GM21576 (cell line): Measurements from ENCODE around the gene ARHGEF28.
A peak's percentile ranks its signal among the peaks of the same experiment; 100 is the strongest.

Experiments
- ATAC-seq: cut with Tn5 transposase; IDR thresholded peaks from one replicate; pipeline ENCODE4 v1.9.1; 2021; ENCODE audit warnings: mild to moderate bottlenecking, moderate library complexity; ENCODE audit not compliant: unreplicated experiment

Gene ARHGEF28

GRCh38 chr5:73654819-73655318 lies 28.9 kb downstream of the ARHGEF28 start:
- ATAC-seq, result no peak

- ATAC-seq, result no peak
Observed at GRCh38 chr5:73655521-73656160, 29.6 kb downstream of the ARHGEF28 start.

- ATAC-seq, result no peak
Observed at GRCh38 chr5:73661753-73662152, 35.8 kb downstream of the ARHGEF28 start.

- ATAC-seq, result no peak
Observed at GRCh38 chr5:73663161-73663859, 37.3 kb downstream of the ARHGEF28 start.

GRCh38 chr5:73663860-73664240 lies 37.9 kb downstream of the ARHGEF28 start:
- ATAC-seq, result no peak

- ATAC-seq, result no peak
Observed at GRCh38 chr5:73664796-73665195, 38.8 kb downstream of the ARHGEF28 start.

- no peak for ATAC-seq
Observed at GRCh38 chr5:73666891-73667290, 40.9 kb downstream of the ARHGEF28 start.

- ATAC-seq, result no peak
Observed at GRCh38 chr5:73668017-73668416, 42.0 kb downstream of the ARHGEF28 start.

- ATAC-seq, result no peak
Observed at GRCh38 chr5:73668486-73669111, 42.6 kb downstream of the ARHGEF28 start.

- ATAC-seq, result no peak
Observed at GRCh38 chr5:73670731-73671130, 44.7 kb downstream of the ARHGEF28 start.

GRCh38 chr5:73672132-73672531 lies 46.1 kb downstream of the ARHGEF28 start:
- ATAC-seq, result no peak

GRCh38 chr5:73673161-73673591 lies 47.2 kb downstream of the ARHGEF28 start:
- ATAC-seq, result no peak

- no peak for ATAC-seq
Observed at GRCh38 chr5:73674669-73675004, 48.6 kb downstream of the ARHGEF28 start.

- ATAC-seq, result no peak
Observed at GRCh38 chr5:73678322-73678740, 52.3 kb downstream of the ARHGEF28 start.

GRCh38 chr5:73678807-73679206 lies 52.8 kb downstream of the ARHGEF28 start:
- no peak for ATAC-seq

- ATAC-seq, result no peak
Observed at GRCh38 chr5:73682176-73682575, 56.2 kb downstream of the ARHGEF28 start.

- ATAC-seq, result no peak
Observed at GRCh38 chr5:73684691-73685090, 58.7 kb downstream of the ARHGEF28 start.

GRCh38 chr5:73686912-73687311 lies 60.9 kb downstream of the ARHGEF28 start:
- ATAC-seq, result no peak

- peak; percentile 60 for ATAC-seq
Observed at GRCh38 chr5:73687357-73687756, 61.4 kb downstream of the ARHGEF28 start.

GRCh38 chr5:73690015-73690414 lies 64.0 kb downstream of the ARHGEF28 start:
- ATAC-seq, result no peak

- ATAC-seq, result no peak
Observed at GRCh38 chr5:73691302-73692080, 65.5 kb downstream of the ARHGEF28 start.
